Tibial artery (tissue), 4 donors: ENCODE data around the gene LEMD2.

Source experiments
- DNase-seq, 2 donors: peaks; one replicate each; pipeline ENCODE4 v3.0.0-alpha.2; 2019
- H3K27ac ChIP-seq, 2 donors: fragments of 200-600 bp; sonication (generic) in 1 of 2; 1 replicate in 1 of 2; 2 replicates in 1 of 2; pipeline ENCODE4 v1.5.1; 2018 to 2019; ENCODE audit warnings: mild to moderate bottlenecking in 1 of 2
- H3K27me3 ChIP-seq, 2 donors: fragments of 200-600 bp; sonication (generic) in 1 of 2; one replicate each; pipeline versions ENCODE4 v1.5.1 to v1.6.0; 2016 to 2019
- H3K36me3 ChIP-seq, 3 donors: fragments of 200-600 bp; sonication (generic) in 2 of 3; one replicate each; pipeline ENCODE4 v1.5.1; 2016 to 2019; ENCODE audit warnings: mild to moderate bottlenecking in 2 of 3
- H3K4me1 ChIP-seq, 4 donors: fragments of 200-600 bp; sonication (generic) in 2 of 4; 1 replicate in 3 of 4; 2 replicates in 1 of 4; pipeline ENCODE4 v1.5.1; 2016 to 2019
- H3K4me3 ChIP-seq, 2 donors: fragments of 200-600 bp; sonication (generic) in 1 of 2; 1 replicate in 1 of 2; 2 replicates in 1 of 2; pipeline ENCODE4 v1.5.1; 2018 to 2019; ENCODE audit warnings: mild to moderate bottlenecking in 2 of 2
- H3K9me3 ChIP-seq, 3 donors: fragments of 200-600 bp; sonication (generic) in 1 of 3; one replicate each; pipeline ENCODE4 v1.5.1; 2016 to 2019
- intact Hi-C: fragments of 100-400 bp; cut with DNase I; formaldehyde crosslinking; loops from one replicate; pipeline ENCODE4 v1.15.0; 2023; ENCODE audit warnings: low total_unique reads
- TF ChIP-seq, protein P1 (sequence below), 2 experiments: fragments of 200-600 bp in 1 of 2; fragments of 450-650 bp in 1 of 2; IDR thresholded peaks; one replicate each; pipeline ENCODE4 v1.5.1; 2017 to 2019; ENCODE audit warnings: antibody characterized with exemption in 2 of 2, mild to moderate bottlenecking in 1 of 2, moderate library complexity in 1 of 2

The LEMD2 gene

DNA sequence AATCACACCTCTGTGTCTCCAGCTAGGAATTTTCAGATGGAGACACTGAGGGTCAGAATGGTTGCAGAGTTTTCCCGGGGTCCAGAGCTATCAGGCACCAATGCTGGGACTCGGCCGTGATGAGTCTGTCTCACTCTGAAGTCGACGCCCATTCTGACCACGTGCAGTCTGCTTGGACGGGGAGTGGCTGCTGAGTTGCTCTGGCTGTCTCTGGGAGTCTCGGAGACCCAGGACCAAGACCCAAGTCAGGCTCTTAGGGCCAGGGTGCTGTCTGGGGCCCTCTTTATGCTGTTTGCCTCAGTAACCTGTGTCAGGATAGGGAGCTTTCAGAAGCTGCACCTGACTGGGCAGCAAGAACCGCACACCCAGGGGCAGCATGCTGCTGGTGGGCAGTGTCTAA is 46.8 kb downstream of the LEMD2 start:
- no peak overlapping the region for H3K4me3 ChIP-seq
- peaks cover 0 to 29% (median 15%) of the 10 kb centered on the region in 4 donors for H3K4me1 ChIP-seq
- DNase-seq: no peak
- no peak overlapping the region for H3K27ac ChIP-seq
- H3K27me3 ChIP-seq: peaks cover 0 to 23% of the 10 kb centered on the region in 2 donors
- TF ChIP-seq, protein P1, sequence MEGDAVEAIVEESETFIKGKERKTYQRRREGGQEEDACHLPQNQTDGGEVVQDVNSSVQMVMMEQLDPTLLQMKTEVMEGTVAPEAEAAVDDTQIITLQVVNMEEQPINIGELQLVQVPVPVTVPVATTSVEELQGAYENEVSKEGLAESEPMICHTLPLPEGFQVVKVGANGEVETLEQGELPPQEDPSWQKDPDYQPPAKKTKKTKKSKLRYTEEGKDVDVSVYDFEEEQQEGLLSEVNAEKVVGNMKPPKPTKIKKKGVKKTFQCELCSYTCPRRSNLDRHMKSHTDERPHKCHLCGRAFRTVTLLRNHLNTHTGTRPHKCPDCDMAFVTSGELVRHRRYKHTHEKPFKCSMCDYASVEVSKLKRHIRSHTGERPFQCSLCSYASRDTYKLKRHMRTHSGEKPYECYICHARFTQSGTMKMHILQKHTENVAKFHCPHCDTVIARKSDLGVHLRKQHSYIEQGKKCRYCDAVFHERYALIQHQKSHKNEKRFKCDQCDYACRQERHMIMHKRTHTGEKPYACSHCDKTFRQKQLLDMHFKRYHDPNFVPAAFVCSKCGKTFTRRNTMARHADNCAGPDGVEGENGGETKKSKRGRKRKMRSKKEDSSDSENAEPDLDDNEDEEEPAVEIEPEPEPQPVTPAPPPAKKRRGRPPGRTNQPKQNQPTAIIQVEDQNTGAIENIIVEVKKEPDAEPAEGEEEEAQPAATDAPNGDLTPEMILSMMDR (IDR thresholded peaks at IDR 0.05): no peak
- no peaks in the 10 kb centered on the region for H3K36me3 ChIP-seq
- intact Hi-C loops: no loop called here
- H3K9me3 ChIP-seq: no peaks in the 10 kb centered on the region

DNA sequence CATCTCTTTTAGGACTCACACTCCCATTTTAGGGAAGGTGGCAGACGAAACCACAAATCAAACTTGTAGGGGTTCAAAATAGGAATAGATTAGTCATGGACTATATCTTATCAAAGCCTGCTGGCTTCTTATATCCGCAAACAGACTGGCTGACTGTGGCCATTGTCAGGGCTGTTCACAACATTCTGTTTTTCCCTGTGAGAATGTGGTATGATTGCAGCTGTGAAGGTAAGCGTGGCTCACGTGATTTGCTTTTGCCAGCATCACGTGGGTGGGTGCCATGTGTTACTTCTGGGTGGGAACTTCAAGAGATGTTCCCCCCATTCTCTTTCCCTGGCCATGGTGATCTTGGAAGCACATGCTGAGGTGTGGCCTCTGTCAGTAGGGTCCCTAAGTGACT is 48.1 kb downstream of the LEMD2 start:
- H3K4me1 ChIP-seq: peaks cover 0 to 25% (median 17%) of the 10 kb centered on the region in 4 donors
- intact Hi-C loops: no loop called here
- DNase-seq: no peak

DNA sequence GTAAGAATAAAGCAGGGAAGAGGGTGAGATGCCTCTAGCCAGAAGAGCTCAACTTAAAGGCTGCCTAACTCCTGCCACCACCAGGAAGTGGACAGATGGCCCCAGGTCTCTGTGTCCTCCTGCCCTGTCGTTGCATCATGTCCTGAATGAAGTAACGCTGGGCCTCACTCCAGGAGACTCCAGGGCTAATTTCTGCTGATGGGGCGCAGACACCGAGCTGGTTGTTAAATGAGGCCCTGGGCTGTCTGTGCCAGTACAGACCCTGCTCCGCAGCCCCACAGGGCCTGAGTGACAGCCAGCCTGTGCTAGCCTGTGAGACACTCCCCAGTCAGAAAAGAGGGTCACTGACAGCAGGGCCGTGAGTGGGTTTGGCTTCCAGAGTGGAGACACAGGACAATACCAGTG is 48.7 kb downstream of the LEMD2 start:
- Histone ChIP-seq H3K27me3 (peaks cover 0 to 16% of the 10 kb centered on the region in 2 donors), H3K4me1 (peaks cover 0 to 23% (median 17%) of the 10 kb centered on the region in 4 donors), H3K36me3 (no peaks in the 10 kb centered on the region), H3K4me3 (no peak overlapping the region), H3K27ac (no peak overlapping the region), H3K9me3 (no peaks in the 10 kb centered on the region)
- TF ChIP-seq, protein P1 (IDR thresholded peaks at IDR 0.05): no peak
- DNase-seq: no peak
- intact Hi-C loops: no loop called here

More for the DNA sequence above, 48.1 kb downstream of the LEMD2 start:
- H3K36me3 ChIP-seq: no peaks in the 10 kb centered on the region
- no peaks in the 10 kb centered on the region for H3K9me3 ChIP-seq
- H3K4me3 ChIP-seq: no peak overlapping the region
- TF ChIP-seq, protein P1 (IDR thresholded peaks at IDR 0.05): no peak
- H3K27ac ChIP-seq: no peak overlapping the region
- peaks cover 0 to 17% of the 10 kb centered on the region in 2 donors for H3K27me3 ChIP-seq

DNA sequence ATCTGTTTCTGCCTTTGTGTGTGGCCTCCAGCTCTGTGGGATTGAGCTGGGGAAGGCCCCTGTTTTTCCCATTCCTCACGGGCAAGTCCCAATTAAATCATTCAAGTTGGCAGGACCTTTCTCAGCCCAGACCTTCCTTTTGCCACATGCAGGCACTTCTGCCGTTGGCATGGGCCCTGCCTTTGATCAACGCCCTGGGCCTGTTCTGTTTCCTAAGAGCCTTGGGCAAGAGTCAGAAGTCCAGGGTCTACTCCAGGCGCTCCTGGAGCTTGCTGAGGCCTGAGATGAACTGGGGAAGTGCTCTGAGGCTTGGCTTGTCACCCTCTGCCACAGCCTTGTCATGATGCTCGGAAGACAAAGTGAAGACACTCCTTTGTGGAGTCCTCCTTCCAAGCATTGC is 49.4 kb downstream of the LEMD2 start:
- DNase-seq: no peak

DNA sequence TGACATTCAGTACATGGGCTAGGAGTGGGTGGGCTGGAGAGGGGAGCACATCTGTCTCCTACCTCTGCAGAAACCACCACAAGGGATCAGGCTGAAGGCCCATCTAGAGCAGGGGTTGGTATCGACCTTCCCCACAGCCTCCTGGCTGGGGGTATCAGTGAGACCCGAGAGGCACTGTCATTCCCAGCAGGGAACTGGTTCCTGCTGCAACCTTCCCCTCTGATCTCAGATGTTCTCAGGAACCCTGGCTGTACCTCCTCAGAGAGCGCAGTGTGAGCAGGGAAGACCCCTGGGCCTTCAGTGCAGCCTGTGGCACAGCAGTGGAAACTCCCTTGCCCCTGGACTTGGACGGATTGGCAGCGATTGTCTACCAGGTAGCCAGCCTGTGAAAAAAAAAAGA is 50.1 kb downstream of the LEMD2 start:
- TF ChIP-seq, protein P1 (IDR thresholded peaks at IDR 0.05): no peak
- Histone ChIP-seq H3K4me3 (no peak overlapping the region), H3K4me1 (peaks cover 0 to 12% (median 9%) of the 10 kb centered on the region in 4 donors), H3K27me3 (peaks cover 0 to 8% of the 10 kb centered on the region in 2 donors), H3K36me3 (no peaks in the 10 kb centered on the region), H3K9me3 (no peaks in the 10 kb centered on the region), H3K27ac (no peak overlapping the region)
- intact Hi-C loops: no loop called here
- no peak for DNase-seq

More for the DNA sequence above, 49.4 kb downstream of the LEMD2 start:
- no peak overlapping the region for H3K4me3 ChIP-seq
- TF ChIP-seq, protein P1 (IDR thresholded peaks at IDR 0.05): no peak
- H3K27me3 ChIP-seq: peaks cover 0 to 12% of the 10 kb centered on the region in 2 donors
- no peak overlapping the region for H3K27ac ChIP-seq
- intact Hi-C loops: no loop called here
- H3K4me1 ChIP-seq: peaks cover 0 to 17% (median 14%) of the 10 kb centered on the region in 4 donors
- H3K36me3 ChIP-seq: no peaks in the 10 kb centered on the region
- no peaks in the 10 kb centered on the region for H3K9me3 ChIP-seq

DNA sequence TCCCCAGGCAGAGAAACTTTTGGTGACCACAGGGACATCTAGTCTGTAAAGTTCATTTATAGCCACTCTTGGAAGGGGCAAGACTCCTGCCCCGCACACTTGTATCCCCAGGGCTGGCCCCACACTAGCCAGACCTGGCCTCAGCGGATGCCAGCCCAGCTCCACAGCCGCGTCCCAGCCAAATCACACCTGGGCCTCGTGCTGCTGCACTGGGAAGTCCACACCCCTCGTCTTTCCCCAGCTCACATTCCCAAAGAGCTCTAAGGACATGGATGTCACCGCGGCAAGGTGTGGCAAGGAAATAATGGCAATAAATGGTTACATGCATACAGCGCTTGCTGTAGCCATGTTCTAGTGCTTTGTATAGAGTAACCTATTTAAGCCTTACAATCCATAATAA is 50.8 kb downstream of the LEMD2 start:
- no peaks in the 10 kb centered on the region for H3K9me3 ChIP-seq
- peaks cover 0 to 12% (median 8%) of the 10 kb centered on the region in 4 donors for H3K4me1 ChIP-seq
- no peak for DNase-seq
- peaks cover 0 to 5% of the 10 kb centered on the region in 2 donors for H3K27me3 ChIP-seq
- intact Hi-C loops: no loop called here
- TF ChIP-seq, protein P1 (IDR thresholded peaks at IDR 0.05): no peak
- no peak overlapping the region for H3K4me3 ChIP-seq
- no peak overlapping the region for H3K27ac ChIP-seq
- no peaks in the 10 kb centered on the region for H3K36me3 ChIP-seq
